H1 (cell line): ENCODE measurements around the gene EGFR. TPM values are rescaled to one million over a fixed set of nuclear protein-coding genes. Genes with fewer than 3 reads are reported as not detected.

Experiments used
- CTCF ChIA-PET: fragments of 300-600 bp; sonication (Branson Sonifier 250); formaldehyde crosslinking; loops from one replicate; lab custom pipeline; 2021; ENCODE audit not compliant: partially characterized antibody; lab: Charles Lee
- POLR2A ChIA-PET: fragments of 300-600 bp; sonication (Branson Sonifier 250); formaldehyde crosslinking; loops from one replicate; lab custom pipeline; 2021; ENCODE audit warnings: inconsistent platforms; ENCODE audit not compliant: partially characterized antibody; lab: Charles Lee
- DNase-seq, 2 experiments: peaks; one replicate each; pipeline versions ENCODE4 v3.0.0 to v3.0.0-alpha.2; 2010 to 2022; ENCODE audit warnings: low spot score in 2 of 2, low read depth in 1 of 2, mixed read lengths in 1 of 2
- FAIRE-seq: peaks from 2 replicates; lab custom pipeline; 2011; peaks lifted over from hg19 to GRCh38; lab: Jason Lieb, UNC
- H2AFZ ChIP-seq: 2 replicates; pipeline ENCODE4 v1.8.1; 2012; ENCODE audit warnings: low read length, inconsistent platforms
- H2AK5ac ChIP-seq: 2 replicates; pipeline ENCODE4 v1.6.1; 2013; ENCODE audit warnings: low read depth, low read length
- H2BK120ac ChIP-seq: replicated peaks from 2 replicates; pipeline ENCODE3; 2013; ENCODE audit warnings: low read depth, low read length, inconsistent platforms
- H2BK12ac ChIP-seq: 2 replicates; pipeline ENCODE4 v1.6.1; 2013; ENCODE audit warnings: low read depth, low read length
- H2BK15ac ChIP-seq: 2 replicates; pipeline ENCODE4 v1.6.1; 2013; ENCODE audit warnings: low read length
- H2BK20ac ChIP-seq: 2 replicates; pipeline ENCODE4 v1.6.1; 2013; ENCODE audit warnings: low read length
- H2BK5ac ChIP-seq: 2 replicates; pipeline ENCODE4 v1.6.1; 2013; ENCODE audit warnings: low read depth, low read length
- H3K14ac ChIP-seq: 2 replicates; pipeline ENCODE4 v1.6.1; 2013; ENCODE audit warnings: inconsistent platforms; ENCODE audit not compliant: insufficient read length
- H3K18ac ChIP-seq: 2 replicates; pipeline ENCODE4 v1.6.1; 2013; ENCODE audit warnings: low read length; ENCODE audit errors: extremely low read depth
- H3K23ac ChIP-seq: 2 replicates; pipeline ENCODE4 v1.6.1; 2013; ENCODE audit warnings: inconsistent platforms; ENCODE audit not compliant: insufficient read length
- H3K23me2 ChIP-seq: 2 replicates; pipeline ENCODE4 v1.6.1; 2013; ENCODE audit warnings: low read depth, low read length
- H3K27ac ChIP-seq: 2 replicates; pipeline ENCODE4 v1.6.1; 2011; ENCODE audit warnings: low read depth, low read length, inconsistent platforms
- H3K27me3 ChIP-seq, 4 experiments: replicated peaks in 1 of 4; 1 replicate in 1 of 4; 2 replicates in 3 of 4; pipeline versions ENCODE4 v1.6.1 to v1.8.1; 2011 to 2013; ENCODE audit warnings: low read length in 3 of 4, mild to moderate bottlenecking in 3 of 4, inconsistent platforms in 2 of 4, mixed read lengths in 2 of 4, moderate library complexity in 1 of 4; ENCODE audit not compliant: control insufficient read depth in 3 of 4, insufficient read depth in 3 of 4; ENCODE audit errors: extremely low read depth in 1 of 4
- H3K36me3 ChIP-seq, 4 experiments: 2 replicates each; pipeline versions ENCODE4 v1.6.1 to v1.8.1; 2011 to 2013; ENCODE audit warnings: mild to moderate bottlenecking in 4 of 4, low read length in 3 of 4, moderate library complexity in 2 of 4, control low read depth in 1 of 4, inconsistent platforms in 1 of 4; ENCODE audit not compliant: insufficient read depth in 4 of 4, control insufficient read depth in 2 of 4
- H3K4ac ChIP-seq: replicated peaks from 2 replicates; pipeline ENCODE3; 2013; ENCODE audit warnings: low read length, low read depth, mixed read lengths, inconsistent platforms; ENCODE audit not compliant: insufficient read length
- H3K4me1 ChIP-seq, 4 experiments: replicated peaks in 1 of 4; 1 replicate in 1 of 4; 2 replicates in 3 of 4; pipeline versions ENCODE4 v1.6.1 to v1.8.1; 2011 to 2013; ENCODE audit warnings: low read length in 3 of 4, inconsistent platforms in 2 of 4, mixed read lengths in 1 of 4; ENCODE audit not compliant: insufficient read depth in 4 of 4, control insufficient read depth in 3 of 4
- H3K4me2 ChIP-seq, 2 experiments: 2 replicates each; pipeline versions ENCODE4 v1.6.1 to v1.8.1; 2011 to 2013; ENCODE audit warnings: low read depth in 2 of 2, low read length in 2 of 2, control low read depth in 1 of 2, inconsistent platforms in 1 of 2, mild to moderate bottlenecking in 1 of 2; ENCODE audit not compliant: insufficient read depth in 1 of 2
- H3K4me3 ChIP-seq, 4 experiments: fragments of 200-600, 300-600 bp in 1 of 4; sonication (generic), shearing (Covaris generic), sonication (Bioruptor Twin) in 1 of 4; 2 replicates each; pipeline versions ENCODE4 v1.5.1 to v1.8.1; 2011 to 2016; ENCODE audit warnings: low read length in 4 of 4, low read depth in 3 of 4, control low read depth in 2 of 4, inconsistent platforms in 2 of 4, mild to moderate bottlenecking in 2 of 4, mixed read lengths in 1 of 4, moderate library complexity in 1 of 4; ENCODE audit not compliant: insufficient read depth in 2 of 4; ENCODE audit errors: extremely low read depth in 1 of 4
- H3K56ac ChIP-seq: replicated peaks from 2 replicates; pipeline ENCODE3; 2013; ENCODE audit warnings: low read depth, mild to moderate bottlenecking, mixed read lengths, low read length, inconsistent platforms; ENCODE audit not compliant: insufficient read length
- H3K79me1 ChIP-seq: 2 replicates; pipeline ENCODE4 v1.6.1; 2013; ENCODE audit warnings: low read depth, low read length, control low read depth
- H3K79me2 ChIP-seq, 2 experiments: 2 replicates each; pipeline versions ENCODE4 v1.6.1 to v1.8.1; 2012 to 2013; ENCODE audit warnings: low read length in 2 of 2, mild to moderate bottlenecking in 2 of 2, inconsistent platforms in 1 of 2; ENCODE audit not compliant: insufficient read depth in 2 of 2, control insufficient read depth in 1 of 2
- H3K9ac ChIP-seq, 4 experiments: replicated peaks in 1 of 4; 1 replicate in 1 of 4; 2 replicates in 3 of 4; pipeline versions ENCODE4 v1.6.1 to v1.8.1; 2011 to 2013; ENCODE audit warnings: low read depth in 3 of 4, low read length in 3 of 4, control low read depth in 2 of 4, mild to moderate bottlenecking in 2 of 4, moderate library complexity in 2 of 4, inconsistent platforms in 1 of 4; ENCODE audit errors: extremely low read depth in 1 of 4
- H3K9me3 ChIP-seq, 2 experiments: 2 replicates each; pipeline versions ENCODE4 v1.6.1 to v1.8.1; 2012 to 2013; ENCODE audit warnings: mild to moderate bottlenecking in 2 of 2, moderate library complexity in 2 of 2, control low read depth in 1 of 2, inconsistent platforms in 1 of 2, low read depth in 1 of 2, low read length in 1 of 2, mixed read lengths in 1 of 2; ENCODE audit not compliant: insufficient read depth in 2 of 2
- H4K20me1 ChIP-seq, 2 experiments: replicated peaks in 1 of 2; 2 replicates each; pipeline versions ENCODE3 to v1.8.1; 2011 to 2013; ENCODE audit warnings: inconsistent platforms in 2 of 2, low read length in 2 of 2, mild to moderate bottlenecking in 1 of 2; ENCODE audit not compliant: insufficient read depth in 2 of 2, control insufficient read depth in 1 of 2
- H4K5ac ChIP-seq: 2 replicates; pipeline ENCODE4 v1.6.1; 2013; ENCODE audit warnings: low read length, low read depth, mixed read lengths, inconsistent platforms; ENCODE audit not compliant: insufficient read length
- H4K8ac ChIP-seq: 2 replicates; pipeline ENCODE4 v1.8.0; 2013; ENCODE audit warnings: mild to moderate bottlenecking, moderate library complexity, low read length, inconsistent platforms; ENCODE audit not compliant: insufficient read depth; ENCODE audit errors: extremely low read depth
- H4K91ac ChIP-seq: replicated peaks from 2 replicates; pipeline ENCODE3; 2013; ENCODE audit warnings: low read length, mixed read lengths, inconsistent platforms; ENCODE audit not compliant: insufficient read length
- CHD2 ChIP-seq: IDR thresholded peaks from 2 replicates; pipeline ENCODE4 v1.6.1; 2012; ENCODE audit warnings: low read length, improper control_type of control experiment
- CTBP2 ChIP-seq: IDR thresholded peaks from 2 replicates; pipeline ENCODE4 v1.7.0; 2011; ENCODE audit warnings: borderline replicate concordance, mild to moderate bottlenecking, moderate library complexity, mixed read lengths, low read length; ENCODE audit not compliant: insufficient read depth, insufficient read length
- SIN3A ChIP-seq, 2 experiments: IDR thresholded peaks in 1 of 2; conservative IDR thresholded peaks in 1 of 2; 2 replicates each; pipeline ENCODE4 v1.6.1; 2011 to 2012; ENCODE audit warnings: low read length in 2 of 2, improper control_type of control experiment in 1 of 2, low read depth in 1 of 2, mild to moderate bottlenecking in 1 of 2
- ZNF274 ChIP-seq: IDR thresholded peaks from 2 replicates; pipeline ENCODE4 v1.7.0; 2012; ENCODE audit warnings: low read length, borderline replicate concordance; ENCODE audit errors: extremely low read depth
- WGBS, 2 experiments: shearing (Covaris generic) in 1 of 2; methylation state at CpG; one replicate each; pipeline versions ENCODE4 v1.1.6 to v1.1.7; 2013 to 2015; ENCODE audit warnings: low lambda C conversion rate in 2 of 2, mixed read lengths in 2 of 2, inconsistent platforms in 1 of 2, low coverage in 1 of 2, missing lambda C conversion rate in 1 of 2; ENCODE audit not compliant: insufficient replicate concordance in 2 of 2, insufficient coverage in 1 of 2, insufficient read length in 1 of 2; ENCODE audit errors: extremely low coverage in 1 of 2, missing lambda C conversion rate in 1 of 2; 5-methylcytosine and 5-hydroxymethylcytosine counted together
- polyA plus RNA-seq, 7 experiments: library from polyadenylated mRNA; depleted of rRNA in 3 of 7; stranded (reverse) in 5 of 7; unstranded in 2 of 7; fragments of >200 nt in 5 of 7; fragments of 200-250 nt in 2 of 7; gene quantifications; 1 replicate in 5 of 7; 2 replicates in 1 of 7; 4 replicates in 1 of 7; pipeline versions ENCODE4 v1.2.1 to v1.2.3, GENCODE V29; 2011 to 2013; ENCODE audit warnings: missing spikeins in 2 of 7, mixed read lengths in 2 of 7
- total RNA-seq: library from RNA; stranded (reverse); fragmentation: NEBNext Ultra II Directional; extraction: Animal tissue kit (Norgen Biotek cat#: 25700); gene quantifications from 2 replicates; pipeline ENCODE4 v1.2.1, GENCODE V29; 2021

EGFR gene
- total and polyA plus RNA-seq, 2 of the 8 experiments (the other 6 are each of a cell fraction or from before 2014, with no cell fraction given) = 1.9 to 5.8 TPM

- Histone ChIP-seq H3K23me2 (no peaks in the 10 kb centered on the region; the same call in 1 of the 2 replicates), H3K4me2 (no peak overlapping the region), H2BK15ac (no peak overlapping the region), H4K20me1 (no peaks in the 10 kb centered on the region), H3K79me1 (no peaks in the 10 kb centered on the region; the same call in 1 of the 2 replicates), H2AK5ac (no peak overlapping the region), H2AFZ (no peak overlapping the region), H3K4me3 (no peak overlapping the region), H3K27ac (no peak overlapping the region), H3K18ac (no peak overlapping the region), H2BK12ac (no peak overlapping the region), H2BK5ac (no peak overlapping the region; the same call in 1 of the 2 replicates), H4K91ac (no peak overlapping the region), H4K5ac (no peak overlapping the region), H3K79me2 (no peaks in the 10 kb centered on the region), H3K56ac (no peak overlapping the region), H3K9ac (no peak overlapping the region), H3K4ac (no peak overlapping the region), H3K23ac (no peak overlapping the region), H3K4me1 (no peaks in the 10 kb centered on the region; a peak in 1 of 7 replicates), H3K9me3 (no peaks in the 10 kb centered on the region), H2BK120ac (no peak overlapping the region), H3K27me3 (no peaks in the 10 kb centered on the region), H3K14ac (no peak overlapping the region), H4K8ac (no peak overlapping the region), H3K36me3 (no peaks in the 10 kb centered on the region), H2BK20ac (no peak overlapping the region)
- POLR2A ChIA-PET = no interaction called here
- TF ChIP-seq CHD2 (no peak), SIN3A (conservative IDR thresholded peaks at IDR 0.05 in 1 of 2, IDR thresholded peaks at IDR 0.05 in 1 of 2; ENCODE audit: low read depth in 1 of 2, low read length in 2 of 2) (no peak), ZNF274 (no peak), CTBP2 (no peak)
- CTCF ChIA-PET = interaction anchor here (0.6 to 1.2 kb wide), 6 partner anchors 15 to 81 kb away, joined by 3 to 4 read pairs (median 3); no protein-coding TSS in a partner anchor
- FAIRE-seq (no peak), DNase-seq (no peak)
- WGBS, 2 experiments = 92% methylated on average over 7 of the region's 7 CpGs; no CpG with 5 or more reads in 1 of the 2 experiments
Measured at GRCh38 chr7:55173671-55174070, 154.9 kb downstream of the EGFR start.
